Vagina (tissue), 2 donors: Measurements from ENCODE around the gene NFAM1. TPM values are rescaled to one million over a fixed set of nuclear protein-coding genes. Genes with fewer than 3 reads are reported as not detected.

Experiments used
- DNase-seq, 2 donors: peaks; one replicate each; pipeline ENCODE4 v3.0.0-alpha.2; 2017; ENCODE audit errors: extremely low spot score in 2 of 2
- H3K27ac ChIP-seq: fragments of 200-600 bp; sonication (generic); one replicate; pipeline ENCODE4 v1.5.1; 2019
- H3K27me3 ChIP-seq: fragments of 200-600 bp; sonication (generic); one replicate; pipeline ENCODE4 v1.5.1; 2019
- H3K36me3 ChIP-seq, 2 donors: fragments of 200-600 bp; sonication (generic); one replicate each; pipeline ENCODE4 v1.5.1; 2017 to 2019
- H3K4me1 ChIP-seq: fragments of 200-600 bp; sonication (generic); one replicate; pipeline ENCODE4 v1.5.1; 2019
- H3K4me3 ChIP-seq, 2 donors: fragments of 200-600 bp; sonication (generic); 1 replicate in 1 of 2; 2 replicates in 1 of 2; pipeline ENCODE4 v1.5.1; 2016 to 2019
- H3K9me3 ChIP-seq: fragments of 200-600 bp; sonication (generic); one replicate; pipeline ENCODE4 v1.5.1; 2019
- POLR2A ChIP-seq, 2 donors: fragments of 450-650 bp; IDR thresholded peaks; one replicate each; pipeline ENCODE4 v1.6.1; 2017; ENCODE audit warnings: antibody characterized with exemption in 2 of 2, mild to moderate bottlenecking in 2 of 2, moderate library complexity in 2 of 2
- POLR2AphosphoS5 ChIP-seq, 2 donors: sonication (generic); formaldehyde crosslinking; IDR thresholded peaks; one replicate each; pipeline ENCODE4 v1.9.0; 2017; ENCODE audit warnings: antibody characterized with exemption in 2 of 2, mild to moderate bottlenecking in 2 of 2, low read depth in 1 of 2; ENCODE audit not compliant: insufficient read depth in 1 of 2
- intact Hi-C: fragments of 100-400 bp; cut with DNase I; formaldehyde crosslinking; loops from one replicate; pipeline ENCODE4 v1.15.1; 2023
- total RNA-seq: library from RNA; depleted of rRNA; stranded (reverse); fragments of >200 nt; gene quantifications from one replicate; pipeline ENCODE4 v1.2.3, GENCODE V29; 2016
- TF ChIP-seq, protein P1 (sequence below), 3 experiments: fragments of 450-650 bp in 2 of 3; fragments of 200-600 bp in 1 of 3; sonication (generic) in 1 of 3; IDR thresholded peaks; one replicate each; pipeline ENCODE4 v1.5.1; 2017 to 2019; ENCODE audit warnings: antibody characterized with exemption in 3 of 3, mild to moderate bottlenecking in 2 of 3, moderate library complexity in 2 of 3

NFAM1 gene
- total RNA-seq, 1 donor from 2014 or later = 1.7 TPM

DNA sequence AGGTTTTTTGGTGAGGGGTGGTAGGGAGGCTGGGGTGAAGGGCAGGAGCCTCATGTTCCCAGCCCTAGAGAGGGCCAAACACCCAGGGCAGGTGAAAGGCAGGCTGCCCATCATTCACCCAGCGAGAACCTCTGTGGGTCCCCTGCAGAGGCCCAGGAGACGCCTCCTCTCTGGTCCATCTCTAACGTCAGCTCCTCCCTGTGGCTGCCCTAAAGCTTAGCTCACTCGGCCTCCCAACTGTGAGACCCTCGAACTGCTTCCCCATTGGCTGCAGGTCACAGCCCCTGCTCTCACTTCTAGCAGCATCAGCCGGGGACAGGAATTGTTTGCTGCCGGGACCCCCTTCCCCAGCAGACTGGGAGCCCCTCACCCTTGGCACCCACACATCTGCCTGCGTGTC, 615 bp upstream of the NFAM1 start:
- Histone ChIP-seq H3K27me3 (no peaks in the 10 kb centered on the region), H3K9me3 (no peaks in the 10 kb centered on the region), H3K36me3 (no peaks in the 10 kb centered on the region), H3K4me1 (peaks cover 38% of the 10 kb centered on the region), H3K4me3 (no peak overlapping the region), H3K27ac (no peak overlapping the region)
- TF ChIP-seq POLR2A (IDR thresholded peaks at IDR 0.05) (no peak), POLR2AphosphoS5 (IDR thresholded peaks at IDR 0.05; ENCODE audit: insufficient read depth in 1 of 2, low read depth in 1 of 2) (no peak)
- no peak for DNase-seq
- intact Hi-C loops = loop anchor here (5.0 to 10.0 kb wide), 2 partner anchors 61 to 158 kb away; partner anchors contain the start of gene TCF20

- Histone ChIP-seq H3K4me3 (peak overlapping the region; percentile 0 to 3), H3K4me1 (peaks cover 32% of the 10 kb centered on the region), H3K27ac (no peak overlapping the region), H3K27me3 (no peaks in the 10 kb centered on the region), H3K36me3 (no peaks in the 10 kb centered on the region), H3K9me3 (no peaks in the 10 kb centered on the region)
- TF ChIP-seq POLR2A (IDR thresholded peaks at IDR 0.05) (no peak), POLR2AphosphoS5 (IDR thresholded peaks at IDR 0.05; ENCODE audit: insufficient read depth in 1 of 2, low read depth in 1 of 2) (no peak)
- TF ChIP-seq, protein P1, sequence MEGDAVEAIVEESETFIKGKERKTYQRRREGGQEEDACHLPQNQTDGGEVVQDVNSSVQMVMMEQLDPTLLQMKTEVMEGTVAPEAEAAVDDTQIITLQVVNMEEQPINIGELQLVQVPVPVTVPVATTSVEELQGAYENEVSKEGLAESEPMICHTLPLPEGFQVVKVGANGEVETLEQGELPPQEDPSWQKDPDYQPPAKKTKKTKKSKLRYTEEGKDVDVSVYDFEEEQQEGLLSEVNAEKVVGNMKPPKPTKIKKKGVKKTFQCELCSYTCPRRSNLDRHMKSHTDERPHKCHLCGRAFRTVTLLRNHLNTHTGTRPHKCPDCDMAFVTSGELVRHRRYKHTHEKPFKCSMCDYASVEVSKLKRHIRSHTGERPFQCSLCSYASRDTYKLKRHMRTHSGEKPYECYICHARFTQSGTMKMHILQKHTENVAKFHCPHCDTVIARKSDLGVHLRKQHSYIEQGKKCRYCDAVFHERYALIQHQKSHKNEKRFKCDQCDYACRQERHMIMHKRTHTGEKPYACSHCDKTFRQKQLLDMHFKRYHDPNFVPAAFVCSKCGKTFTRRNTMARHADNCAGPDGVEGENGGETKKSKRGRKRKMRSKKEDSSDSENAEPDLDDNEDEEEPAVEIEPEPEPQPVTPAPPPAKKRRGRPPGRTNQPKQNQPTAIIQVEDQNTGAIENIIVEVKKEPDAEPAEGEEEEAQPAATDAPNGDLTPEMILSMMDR (IDR thresholded peaks at IDR 0.05) = no peak
- intact Hi-C loops = loop anchor here (5.0 to 10.0 kb wide), 2 partner anchors 59 to 157 kb away; partner anchors contain the start of gene TCF20
- no peak for DNase-seq
Observed at GRCh38 chr22:42431401-42432019, 693 bp downstream of the NFAM1 start.

DNA sequence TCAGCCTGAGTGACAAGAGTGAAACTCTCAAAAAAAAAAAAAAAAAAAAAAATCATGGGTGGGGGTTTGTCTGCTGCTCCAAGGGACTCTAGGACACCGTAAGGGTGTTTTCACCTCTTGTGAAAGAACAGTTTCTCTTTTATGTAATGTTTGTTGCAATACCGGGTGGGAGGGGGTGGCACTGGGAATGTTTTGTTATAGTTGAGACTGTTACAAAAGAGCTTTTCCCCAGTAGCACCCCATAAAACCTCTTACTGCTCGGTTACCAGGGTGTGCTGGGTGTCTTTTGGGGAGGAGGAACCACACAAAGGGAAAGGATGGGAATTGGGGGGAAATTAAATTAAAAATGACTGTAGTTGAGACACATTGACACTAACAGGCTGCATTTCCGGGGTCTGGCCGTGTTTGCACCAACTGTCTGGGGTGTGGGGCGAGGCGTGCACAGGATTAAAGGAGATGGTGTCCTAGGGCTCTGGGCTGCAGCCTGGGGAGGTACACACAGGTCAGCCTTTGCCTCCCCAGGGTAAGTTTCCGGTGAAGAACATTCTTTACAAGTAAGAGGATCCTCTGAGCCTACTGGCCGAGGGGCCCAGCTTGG, 1.6 kb downstream of the NFAM1 start:
- TF ChIP-seq POLR2A (IDR thresholded peaks at IDR 0.05) (no peak), POLR2AphosphoS5 (IDR thresholded peaks at IDR 0.05; ENCODE audit: insufficient read depth in 1 of 2, low read depth in 1 of 2) (no peak)
- TF ChIP-seq, protein P1 (IDR thresholded peaks at IDR 0.05) = no peak
- Histone ChIP-seq H3K27ac (no peak overlapping the region), H3K36me3 (no peaks in the 10 kb centered on the region), H3K9me3 (no peaks in the 10 kb centered on the region), H3K4me3 (no peak overlapping the region), H3K27me3 (no peaks in the 10 kb centered on the region), H3K4me1 (peaks cover 32% of the 10 kb centered on the region)
- no peak for DNase-seq
- intact Hi-C loops = loop anchor here (5.0 to 10.0 kb wide), 2 partner anchors 58 to 156 kb away; partner anchors contain the start of gene TCF20

DNA sequence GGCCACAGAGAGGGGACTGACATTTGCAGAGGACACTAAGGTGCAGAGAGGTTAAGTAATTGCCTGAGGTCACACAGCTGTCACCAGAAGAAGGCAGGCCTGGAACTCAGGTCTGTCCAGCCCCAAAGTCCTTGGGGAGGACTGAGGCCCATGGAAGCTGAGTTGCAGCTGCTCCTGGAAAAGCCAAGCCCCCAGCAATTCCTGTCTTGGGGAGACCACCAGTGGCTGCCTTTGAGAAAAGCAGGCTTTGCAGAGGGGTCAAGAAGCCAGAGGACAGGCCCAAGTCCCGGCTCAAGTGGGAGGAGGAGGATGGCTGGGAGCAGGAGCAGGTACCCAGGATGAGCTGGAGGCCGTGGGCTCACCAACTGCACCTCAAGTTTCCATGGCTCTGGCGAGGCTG, 3.4 kb downstream of the NFAM1 start:
- H3K4me3 ChIP-seq = no peak overlapping the region
- H3K36me3 ChIP-seq = no peaks in the 10 kb centered on the region
- no peaks in the 10 kb centered on the region for H3K27me3 ChIP-seq
- TF ChIP-seq, protein P1 (IDR thresholded peaks at IDR 0.05) = no peak
- no peak for TF ChIP-seq POLR2A (IDR thresholded peaks at IDR 0.05)
- TF ChIP-seq POLR2AphosphoS5 (IDR thresholded peaks at IDR 0.05; ENCODE audit: insufficient read depth in 1 of 2, low read depth in 1 of 2) = no peak
- H3K27ac ChIP-seq = no peak overlapping the region
- no peaks in the 10 kb centered on the region for H3K9me3 ChIP-seq
- intact Hi-C loops = no loop called here
- peaks cover 20% of the 10 kb centered on the region for H3K4me1 ChIP-seq
- no peak for DNase-seq

DNA sequence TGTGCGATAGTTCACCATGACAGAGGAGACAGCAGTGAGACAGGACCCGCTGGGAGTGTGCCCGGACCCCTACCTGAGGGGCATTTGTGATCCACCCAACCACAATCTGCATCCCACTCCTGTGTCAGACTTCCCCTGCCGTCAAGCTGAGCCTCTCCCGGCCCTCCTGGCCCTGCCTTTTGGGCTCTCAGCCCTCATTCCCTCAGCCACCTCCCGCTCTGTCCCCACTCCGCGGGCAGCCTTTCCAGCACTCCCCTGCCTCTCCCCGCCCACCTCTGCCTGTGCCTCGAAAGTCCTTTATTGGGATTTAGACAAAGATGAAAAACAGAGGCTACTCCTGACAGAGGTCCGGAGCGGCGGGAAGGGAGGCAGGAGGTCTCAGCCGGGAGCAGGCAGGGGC, 4.2 kb downstream of the NFAM1 start:
- Histone ChIP-seq H3K27ac (no peak overlapping the region), H3K9me3 (no peaks in the 10 kb centered on the region), H3K4me3 (no peak overlapping the region), H3K4me1 (peaks cover 20% of the 10 kb centered on the region), H3K36me3 (no peaks in the 10 kb centered on the region), H3K27me3 (no peaks in the 10 kb centered on the region)
- intact Hi-C loops = no loop called here
- TF ChIP-seq POLR2AphosphoS5 (IDR thresholded peaks at IDR 0.05; ENCODE audit: insufficient read depth in 1 of 2, low read depth in 1 of 2) (no peak), POLR2A (IDR thresholded peaks at IDR 0.05) (no peak)
- TF ChIP-seq, protein P1 (IDR thresholded peaks at IDR 0.05) = no peak
- no peak for DNase-seq
